T-helper 1 cell treated with Interleukin-12 subunit alpha and Interleukin-12 subunit beta and Interleukin-4 antibody, amounts not matched to agents 30 μg/mL and 1 μg/mL, for 36 hours (primary cell): ENCODE measurements around the gene HBM.
"Not testable (repeated sequence)": the region's sequence is repeated elsewhere in the genome, so short reads cannot be mapped to it uniquely, and the experiment has no call there.

ENCODE experiments used
- H3K27ac Mint-ChIP-seq: one replicate; pipeline ENCODE4 v1.8.0; 2021; ENCODE audit warnings: mild to moderate bottlenecking, mixed read lengths
- H3K27me3 Mint-ChIP-seq: one replicate; pipeline ENCODE4 v1.8.0; 2021; ENCODE audit warnings: low read depth, mixed read lengths
- H3K36me3 Mint-ChIP-seq: one replicate; pipeline ENCODE4 v1.8.0; 2021; ENCODE audit warnings: low read depth, mixed read lengths
- H3K4me1 Mint-ChIP-seq: one replicate; pipeline ENCODE4 v1.8.0; 2021; ENCODE audit warnings: low read depth, mixed read lengths
- H3K4me3 Mint-ChIP-seq: one replicate; pipeline ENCODE4 v1.8.0; 2021; ENCODE audit warnings: mild to moderate bottlenecking, moderate library complexity, mixed read lengths
- H3K9me3 Mint-ChIP-seq: one replicate; pipeline ENCODE4 v1.8.0; 2021; ENCODE audit warnings: mixed read lengths

The HBM gene

DNA sequence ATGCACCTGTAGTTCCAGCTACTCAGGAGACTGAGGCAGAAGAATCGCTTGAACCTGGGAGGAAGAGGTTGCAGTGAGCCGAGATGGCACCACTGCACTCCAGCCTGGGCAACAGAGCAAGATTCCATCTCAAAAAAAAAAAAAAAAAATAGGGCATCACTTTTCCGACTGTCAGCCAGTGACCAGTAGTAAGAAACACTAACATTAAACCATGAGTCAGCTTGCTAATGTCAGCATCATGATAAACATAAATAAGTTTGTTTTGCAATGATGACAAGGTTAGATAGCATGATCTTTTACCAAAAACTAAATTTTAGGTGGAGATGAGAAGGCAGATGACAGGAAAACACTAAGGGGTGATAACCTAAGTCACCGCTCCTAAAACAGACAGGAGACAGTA, 43.6 kb downstream of the HBM start:
- not testable (repeated sequence) for H3K4me3 Mint-ChIP-seq, H3K27ac Mint-ChIP-seq, H3K9me3 Mint-ChIP-seq, H3K27me3 Mint-ChIP-seq
- Mint-ChIP-seq H3K36me3 (peaks cover 27% of the 10 kb centered on the region), H3K4me1 (peaks cover 11% of the 10 kb centered on the region)

DNA sequence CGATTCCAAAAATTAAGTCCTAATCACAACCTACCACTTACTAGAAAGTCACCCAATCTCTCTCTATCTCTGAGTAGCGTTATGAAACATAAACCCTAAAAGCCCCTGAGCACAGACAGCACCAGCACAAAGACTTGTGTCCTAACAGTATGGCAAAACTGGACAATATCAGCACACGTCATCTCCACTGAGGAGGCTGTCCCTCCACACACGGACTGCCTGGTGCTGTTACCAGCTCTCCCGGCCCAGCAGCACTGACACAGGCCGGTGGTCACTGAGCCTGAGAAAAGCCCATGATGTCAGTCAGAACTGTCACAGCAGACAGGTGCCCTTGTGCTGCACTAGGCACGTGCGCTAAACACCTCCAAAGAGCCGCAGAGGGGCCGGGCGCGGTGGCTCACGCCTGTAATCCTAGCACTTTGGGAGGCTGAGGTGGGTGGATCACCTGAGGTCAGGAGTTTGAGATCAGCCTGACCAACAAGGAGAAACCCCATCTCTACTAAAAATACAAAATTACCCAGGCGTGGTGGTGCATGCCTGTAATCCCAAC, 45.9 kb downstream of the HBM start:
- H3K36me3 Mint-ChIP-seq = peaks cover 18% of the 10 kb centered on the region
- not testable (repeated sequence) for H3K9me3 Mint-ChIP-seq, H3K27me3 Mint-ChIP-seq, H3K4me1 Mint-ChIP-seq, H3K27ac Mint-ChIP-seq, H3K4me3 Mint-ChIP-seq

DNA sequence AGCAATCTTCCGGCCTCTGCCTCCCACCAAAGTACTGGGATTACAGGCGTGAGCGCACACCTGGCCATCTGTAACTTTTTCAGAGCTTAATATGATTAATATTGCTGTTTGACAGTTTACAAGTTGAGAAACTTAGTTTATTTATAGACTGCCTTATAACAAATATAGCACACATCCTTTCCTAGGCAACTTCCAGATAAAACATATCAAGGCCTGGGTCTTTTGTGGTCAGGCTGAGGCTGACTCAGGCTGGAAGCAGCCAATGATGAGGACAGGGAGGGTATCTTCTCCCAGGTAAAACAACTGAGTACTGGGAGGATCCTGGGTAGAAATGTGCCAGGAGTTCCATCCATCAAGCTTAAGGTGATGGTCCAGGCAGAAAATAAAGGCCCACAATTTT, 47.2 kb downstream of the HBM start:
- H3K27me3 Mint-ChIP-seq = no peaks in the 10 kb centered on the region

More for the DNA sequence above, 47.2 kb downstream of the HBM start:
- Mint-ChIP-seq H3K27ac (no peak overlapping the region), H3K36me3 (peaks cover 17% of the 10 kb centered on the region), H3K9me3 (no peaks in the 10 kb centered on the region), H3K4me3 (no peak overlapping the region), H3K4me1 (peaks cover 1% of the 10 kb centered on the region)
